C1 segment of cervical spinal cord (tissue), 14 donors: ENCODE results near the gene FAF2.

Experiments
- DNase-seq, 14 donors: peaks; one replicate each; lab custom pipeline; 2025; lab: John Stamatoyannopoulos, UW

FAF2 gene

GRCh38 chr5:176530393-176530982, 82.3 kb downstream of the FAF2 start:
- no peak for DNase-seq

- peak in 13 of 14 donors; percentile 16 to 84 (median 64) for DNase-seq
These were observed 83.1 kb downstream of the FAF2 start for GRCh38 chr5:176530983-176531901.

GRCh38 chr5:176531902-176532493, 83.8 kb downstream of the FAF2 start:
- DNase-seq = no peak

DNA sequence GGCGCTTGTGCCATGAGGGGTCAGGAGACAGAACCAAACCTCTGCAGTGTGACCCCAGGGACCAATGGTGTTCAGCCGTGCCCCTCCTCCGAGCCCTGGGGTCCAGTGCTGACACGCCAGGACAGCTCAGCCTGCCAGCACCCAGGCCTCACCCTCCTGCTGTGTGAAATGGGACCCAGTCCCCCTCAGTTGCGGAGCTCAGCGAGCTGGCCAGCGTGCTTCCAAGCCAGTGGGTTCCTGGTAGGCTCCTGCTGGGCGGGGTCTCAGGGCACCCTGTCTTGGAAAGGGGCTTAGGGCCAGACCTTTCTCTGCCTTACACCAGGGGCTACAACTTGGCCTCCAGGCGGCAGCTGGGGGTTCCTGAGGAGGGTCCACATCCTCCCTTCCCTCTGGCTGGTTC, 84.6 kb downstream of the FAF2 start:
- DNase-seq = no peak

DNA sequence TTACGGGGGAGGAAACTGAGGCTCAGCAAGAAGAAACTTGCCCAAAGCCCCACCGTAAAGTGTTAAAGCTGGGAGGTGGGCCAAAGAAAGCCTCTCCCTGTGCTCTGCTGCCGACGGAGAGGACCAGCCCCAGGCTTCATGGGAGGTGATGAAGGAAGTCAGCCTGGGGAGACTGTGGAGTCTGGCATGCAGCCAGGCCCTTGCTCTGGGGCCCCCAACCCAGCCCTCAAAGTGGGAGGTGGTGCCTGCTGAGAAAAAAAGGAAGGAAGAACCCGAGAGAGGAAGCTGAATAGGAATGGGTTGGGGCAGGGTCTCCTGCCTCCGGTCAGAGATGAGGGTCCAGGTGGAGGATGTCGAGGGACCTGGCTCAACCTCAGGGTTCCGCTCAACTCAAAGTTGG, 85.2 kb downstream of the FAF2 start:
- DNase-seq = peak in 6 of 14 donors; percentile 26 to 45 (median 34)

DNA sequence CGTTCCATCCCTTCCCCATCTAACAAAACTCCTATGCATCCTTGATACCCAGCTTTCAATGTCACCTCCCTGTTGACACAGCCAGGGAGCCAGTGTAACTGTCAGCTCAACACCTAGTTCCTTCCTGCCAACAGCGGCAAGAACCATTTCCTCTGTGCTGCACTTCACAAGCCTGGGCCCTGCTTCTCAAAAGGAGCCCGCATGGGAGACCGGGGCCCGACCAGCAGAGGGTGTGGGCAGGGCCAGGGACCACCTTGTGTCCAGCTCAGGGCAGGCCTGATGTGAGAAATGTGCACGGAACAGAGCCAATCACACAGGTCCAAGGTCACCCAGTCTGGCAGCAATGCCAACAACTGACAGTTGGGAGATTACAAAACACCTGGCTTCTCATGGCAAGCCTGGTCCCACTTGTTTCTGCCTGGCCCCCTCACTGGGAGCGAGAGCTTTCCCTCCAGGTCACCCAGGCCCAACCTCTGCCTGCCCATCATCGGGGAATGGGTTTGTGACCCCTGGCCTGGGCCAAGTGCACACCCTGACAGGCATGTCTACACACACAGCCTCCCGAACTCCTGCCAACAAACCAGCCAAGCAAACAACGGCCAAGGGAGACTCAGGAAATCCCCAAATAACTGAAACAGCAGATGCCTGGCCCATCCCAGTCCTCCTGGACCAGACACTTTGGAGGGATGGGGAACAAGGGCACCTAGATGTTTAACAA, 85.9 kb downstream of the FAF2 start:
- peak in 1 of 14 donors; percentile 40 for DNase-seq

DNA sequence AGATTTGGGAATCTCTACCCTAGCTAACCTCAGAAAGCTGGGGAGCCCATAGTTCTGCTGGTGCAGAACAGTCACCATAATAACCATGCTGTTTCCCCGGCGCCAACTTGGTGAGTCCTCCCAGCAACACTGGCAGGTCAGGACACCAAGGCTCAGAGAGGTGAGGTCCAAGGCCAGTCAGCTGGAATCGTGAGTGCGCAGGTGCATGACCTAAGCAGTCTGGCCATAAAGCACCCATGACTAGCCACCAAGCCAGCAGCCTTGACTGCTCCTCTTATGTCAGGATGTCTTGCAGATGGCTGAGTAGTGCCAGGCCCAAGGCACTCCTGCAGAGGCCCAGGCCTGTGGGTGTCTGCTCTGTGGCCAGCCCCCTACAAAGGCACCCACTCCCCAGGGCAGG, 86.5 kb downstream of the FAF2 start:
- DNase-seq = peak in 1 of 14 donors; percentile 30

DNA sequence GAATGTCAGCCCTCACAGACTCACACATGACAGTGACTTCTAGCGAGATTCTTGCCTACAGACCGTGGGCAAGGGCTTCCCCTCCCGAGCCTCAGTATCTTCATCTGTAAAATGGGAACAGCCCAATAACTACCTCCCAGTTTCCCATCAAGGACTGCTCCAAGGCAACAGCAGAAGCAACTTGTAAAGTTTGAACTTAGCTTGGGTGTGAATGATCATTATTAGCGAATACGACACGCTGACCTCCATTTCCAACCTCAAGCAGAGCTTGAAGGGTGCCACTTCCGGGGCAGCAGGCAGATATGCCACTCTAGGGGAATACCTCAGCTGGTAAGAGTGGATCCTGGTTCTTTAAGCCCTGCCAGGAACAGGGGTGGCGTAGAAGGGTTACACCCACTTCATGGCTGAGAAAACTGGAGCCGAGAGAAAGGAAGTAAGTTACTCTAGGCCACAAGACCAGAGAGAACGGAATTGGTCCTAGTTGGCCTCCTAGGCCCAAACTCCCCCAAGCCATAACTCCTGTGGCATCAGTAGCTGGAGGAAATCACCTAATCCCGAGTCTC, 87.0 kb downstream of the FAF2 start:
- peak in 1 of 14 donors; percentile 40 for DNase-seq

GRCh38 chr5:176535664-176536131, 87.5 kb downstream of the FAF2 start:
- peak in 3 of 14 donors; percentile 14 to 40 (median 18) for DNase-seq

DNA sequence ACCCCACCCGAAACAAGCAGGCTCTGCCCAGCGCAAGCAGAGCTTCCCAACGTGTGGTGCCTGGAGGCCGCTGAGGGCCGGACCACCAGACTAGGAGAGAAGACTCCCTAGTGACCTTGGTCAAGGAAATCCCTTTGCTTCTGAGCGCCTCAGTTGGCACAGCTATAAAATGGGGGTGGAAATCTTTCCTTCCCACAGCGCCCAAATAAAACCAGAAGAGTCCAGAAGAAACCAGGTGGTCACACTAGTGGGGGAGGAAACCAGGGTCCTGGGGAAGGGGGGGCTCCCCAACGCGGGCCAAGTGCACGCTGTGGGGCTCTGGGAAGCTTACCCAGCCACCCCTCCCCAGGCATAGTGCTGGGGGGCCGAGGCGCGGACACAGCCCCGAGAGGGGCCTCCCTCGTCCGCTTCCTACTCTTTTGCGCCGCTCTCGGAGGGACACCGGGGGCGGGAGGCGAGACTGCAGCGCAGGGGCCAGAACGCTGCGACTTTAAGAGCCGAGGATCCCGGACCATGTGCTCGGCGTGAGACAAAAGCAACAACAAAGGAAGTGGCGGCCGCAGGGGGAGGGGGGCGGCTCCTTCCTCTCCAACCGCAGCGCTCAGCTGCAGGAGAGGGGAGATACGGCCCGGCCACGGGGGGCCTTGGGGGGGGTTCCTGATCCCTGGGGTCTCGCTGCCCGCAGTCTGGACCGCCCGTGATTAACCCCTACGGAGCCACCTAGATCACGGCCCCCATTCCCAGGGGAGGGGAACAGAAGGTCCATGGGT, 88.1 kb downstream of the FAF2 start:
- DNase-seq = peak in 12 of 14 donors; percentile 29 to 85 (median 72)

GRCh38 chr5:176536902-176537553, 88.8 kb downstream of the FAF2 start, which contains the start of gene RNF44:
TSS of gene RNF44 (minus strand) at chr5:176537402. CDS start at chr5:176532472, 4,930 bp downstream.
- peak; percentile 84 to 98 (median 97) for DNase-seq

DNA sequence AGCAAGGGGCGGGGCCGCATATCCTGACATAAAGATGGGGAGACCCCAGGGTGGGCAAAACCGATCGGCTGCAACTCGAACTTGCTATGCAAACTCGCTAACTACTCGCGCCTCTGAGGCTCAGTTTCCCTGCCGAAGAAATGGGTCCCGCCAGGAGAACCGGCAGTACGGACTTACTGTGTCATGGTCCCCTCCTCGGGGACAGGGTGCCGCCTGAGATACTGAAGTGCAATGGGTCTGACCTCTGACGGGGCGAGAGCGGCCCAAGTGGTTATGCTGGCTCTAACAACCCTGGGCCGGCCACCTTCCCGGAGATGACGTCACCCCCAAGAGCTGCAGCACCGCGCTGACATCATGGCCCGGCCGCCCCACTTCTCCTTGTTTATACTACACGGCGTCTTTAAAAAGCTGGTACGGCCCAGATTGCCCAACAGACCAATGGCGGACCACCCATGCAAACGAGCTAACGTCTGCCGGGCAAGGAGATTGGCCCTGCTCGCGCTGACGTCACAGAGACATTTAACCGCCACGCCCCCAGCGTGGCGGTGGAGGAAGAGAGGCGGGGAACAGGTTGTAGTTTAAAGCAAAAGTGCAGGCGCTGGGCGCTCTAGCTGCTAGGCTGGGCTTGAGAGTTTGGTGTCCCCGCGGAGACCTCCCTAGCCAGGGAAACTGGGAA, 89.5 kb downstream of the FAF2 start:
- DNase-seq = peak; percentile 71 to 99 (median 94)

- no peak for DNase-seq
These were observed 90.2 kb downstream of the FAF2 start for GRCh38 chr5:176538230-176538988.

GRCh38 chr5:176538989-176539384, 90.8 kb downstream of the FAF2 start:
- no peak for DNase-seq

DNA sequence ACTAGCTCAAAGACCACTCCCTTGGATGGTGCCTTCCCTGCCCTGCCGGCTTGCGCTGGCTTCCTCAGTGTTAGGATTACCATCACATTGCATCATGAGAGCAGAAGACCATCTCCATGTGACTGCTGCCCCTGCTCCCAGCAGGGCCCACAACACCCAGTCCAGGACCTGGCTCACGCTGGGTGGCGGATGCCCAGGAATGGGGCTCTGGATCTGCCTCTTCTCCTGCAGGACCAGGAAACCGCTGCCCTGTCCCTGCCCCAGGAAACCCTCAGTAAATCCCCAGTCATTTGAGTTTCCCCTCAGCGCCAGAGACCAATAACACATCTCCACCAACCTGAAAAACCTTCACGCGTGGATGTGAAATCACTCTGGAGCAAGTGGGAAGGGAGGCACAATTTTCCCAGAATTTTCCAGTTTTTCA, 92.3 kb downstream of the FAF2 start:
- DNase-seq = no peak

DNA sequence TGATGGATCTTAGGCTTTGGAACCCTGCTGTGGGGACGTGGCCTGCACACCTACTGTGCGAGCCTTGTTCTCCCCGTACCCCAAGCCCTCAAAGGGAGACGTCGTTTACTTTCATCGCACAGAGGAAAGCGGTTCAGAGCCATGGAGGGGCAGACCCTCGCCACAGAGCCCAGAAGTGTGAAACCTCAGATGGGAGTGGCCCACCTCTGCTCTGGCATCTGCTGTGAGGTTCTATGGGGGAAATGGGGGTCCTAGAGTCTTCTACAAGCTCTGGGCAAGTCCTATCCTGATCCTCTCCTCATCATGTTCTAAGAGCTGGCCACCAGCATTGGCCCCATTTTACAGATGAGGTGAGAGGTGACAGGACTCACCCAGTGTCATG, 92.8 kb downstream of the FAF2 start:
- no peak for DNase-seq

- DNase-seq = peak in 2 of 14 donors; percentile 9 to 16
These were observed 93.4 kb downstream of the FAF2 start for GRCh38 chr5:176541338-176542134.
